GM10266 (cell line): ENCODE results near the gene C16orf54.
"Not testable (repeated sequence)": the region's sequence is repeated elsewhere in the genome, so short reads cannot be mapped to it uniquely, and the experiment has no call there.

Experiments used
- DNase-seq: peaks from one replicate; pipeline ENCODE4 v3.0.0; 2012; ENCODE audit errors: extremely low spot score
- TF ChIP-seq, protein P1 (sequence below): IDR thresholded peaks from 2 replicates; pipeline ENCODE4 v1.5.1; 2012; ENCODE audit warnings: mild to moderate bottlenecking, low read depth; ENCODE audit not compliant: control insufficient read depth, insufficient read depth; ENCODE audit errors: missing control alignments

Gene C16orf54

GRCh38 chr16:29708917-29709600, 36.7 kb downstream of the C16orf54 start:
- TF ChIP-seq, protein P1, sequence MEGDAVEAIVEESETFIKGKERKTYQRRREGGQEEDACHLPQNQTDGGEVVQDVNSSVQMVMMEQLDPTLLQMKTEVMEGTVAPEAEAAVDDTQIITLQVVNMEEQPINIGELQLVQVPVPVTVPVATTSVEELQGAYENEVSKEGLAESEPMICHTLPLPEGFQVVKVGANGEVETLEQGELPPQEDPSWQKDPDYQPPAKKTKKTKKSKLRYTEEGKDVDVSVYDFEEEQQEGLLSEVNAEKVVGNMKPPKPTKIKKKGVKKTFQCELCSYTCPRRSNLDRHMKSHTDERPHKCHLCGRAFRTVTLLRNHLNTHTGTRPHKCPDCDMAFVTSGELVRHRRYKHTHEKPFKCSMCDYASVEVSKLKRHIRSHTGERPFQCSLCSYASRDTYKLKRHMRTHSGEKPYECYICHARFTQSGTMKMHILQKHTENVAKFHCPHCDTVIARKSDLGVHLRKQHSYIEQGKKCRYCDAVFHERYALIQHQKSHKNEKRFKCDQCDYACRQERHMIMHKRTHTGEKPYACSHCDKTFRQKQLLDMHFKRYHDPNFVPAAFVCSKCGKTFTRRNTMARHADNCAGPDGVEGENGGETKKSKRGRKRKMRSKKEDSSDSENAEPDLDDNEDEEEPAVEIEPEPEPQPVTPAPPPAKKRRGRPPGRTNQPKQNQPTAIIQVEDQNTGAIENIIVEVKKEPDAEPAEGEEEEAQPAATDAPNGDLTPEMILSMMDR, result no peak
- no peak for DNase-seq

DNA sequence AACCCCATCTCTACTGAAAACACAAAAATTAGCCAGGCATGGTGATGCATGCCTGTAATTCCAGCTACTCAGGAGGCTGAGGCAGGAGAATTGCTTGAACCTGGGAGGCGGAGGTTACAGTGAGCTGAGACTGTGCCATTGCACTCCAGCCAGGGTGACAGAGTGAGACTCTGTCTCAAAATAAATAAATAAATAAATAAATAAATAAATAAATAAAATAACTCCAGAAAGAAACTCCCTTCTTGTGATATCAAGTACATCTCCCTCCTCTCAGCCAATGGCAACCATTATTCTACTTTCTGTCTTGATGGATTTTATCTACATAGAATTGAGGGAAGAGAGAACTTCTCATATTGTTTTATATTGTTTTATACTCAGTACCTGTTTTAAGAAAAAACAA, 38.6 kb downstream of the C16orf54 start:
- DNase-seq, result not testable (repeated sequence)

DNA sequence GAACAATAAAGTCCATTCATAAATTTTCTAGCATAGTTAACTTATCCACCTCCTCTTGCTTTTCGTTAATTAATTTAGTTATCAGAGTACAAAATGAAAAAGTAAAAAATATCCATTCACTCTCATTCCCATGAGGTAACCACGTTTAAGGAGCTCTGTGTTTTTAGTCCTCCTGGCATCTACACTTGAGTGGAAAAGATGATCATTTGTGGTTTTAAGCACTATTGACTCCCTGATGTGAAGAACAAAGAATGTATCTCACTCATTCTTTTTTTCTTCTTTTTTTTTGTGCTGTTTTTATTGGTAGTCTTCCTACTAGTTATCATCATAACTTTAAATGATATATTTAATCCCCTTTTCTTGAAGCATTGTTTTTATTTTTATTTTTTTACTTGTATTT, 40.8 kb downstream of the C16orf54 start:
- TF ChIP-seq, protein P1, result no peak
- no peak for DNase-seq

DNA sequence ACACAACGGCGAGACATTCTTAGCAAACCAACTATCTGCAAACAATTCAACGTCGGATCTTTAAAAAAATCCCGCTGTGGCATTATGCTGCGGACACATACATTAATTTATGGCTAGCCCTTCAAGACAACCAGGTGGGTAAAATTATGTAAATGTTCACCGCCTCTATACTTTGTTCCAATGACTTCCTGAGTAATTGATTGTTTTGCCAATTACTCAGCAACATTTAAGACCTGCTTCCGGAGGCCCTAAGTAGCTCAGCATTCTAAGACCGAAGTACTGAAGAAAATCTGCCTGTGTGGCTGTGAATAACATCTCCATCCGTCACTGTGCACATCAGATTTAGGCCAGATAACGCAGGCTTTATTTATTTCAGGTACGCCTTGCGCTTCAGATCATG, 43.5 kb downstream of the C16orf54 start:
- TF ChIP-seq, protein P1, result no peak
- peak; percentile 27 for DNase-seq

DNA sequence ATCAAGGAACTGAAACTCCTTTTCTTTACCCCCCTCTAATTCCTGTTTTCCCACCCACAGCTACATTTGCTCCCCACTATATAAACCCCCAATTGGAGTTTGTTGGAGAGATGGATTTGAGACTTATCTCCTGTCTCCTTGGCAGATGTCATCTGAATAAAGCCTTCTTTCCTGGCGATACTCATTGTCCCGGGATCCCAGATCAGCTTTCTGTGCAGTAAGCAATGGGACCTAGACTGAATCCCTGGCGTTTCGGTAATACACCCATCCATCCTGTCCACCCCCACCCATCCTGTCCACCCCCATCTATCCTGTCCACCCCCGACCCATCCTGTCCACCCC, 44.6 kb downstream of the C16orf54 start:
- DNase-seq, result no peak
- TF ChIP-seq, protein P1, result no peak

GRCh38 chr16:29700253-29700987, 45.4 kb downstream of the C16orf54 start:
- peak; percentile 82 for DNase-seq
- TF ChIP-seq, protein P1, result peak; percentile 77

DNA sequence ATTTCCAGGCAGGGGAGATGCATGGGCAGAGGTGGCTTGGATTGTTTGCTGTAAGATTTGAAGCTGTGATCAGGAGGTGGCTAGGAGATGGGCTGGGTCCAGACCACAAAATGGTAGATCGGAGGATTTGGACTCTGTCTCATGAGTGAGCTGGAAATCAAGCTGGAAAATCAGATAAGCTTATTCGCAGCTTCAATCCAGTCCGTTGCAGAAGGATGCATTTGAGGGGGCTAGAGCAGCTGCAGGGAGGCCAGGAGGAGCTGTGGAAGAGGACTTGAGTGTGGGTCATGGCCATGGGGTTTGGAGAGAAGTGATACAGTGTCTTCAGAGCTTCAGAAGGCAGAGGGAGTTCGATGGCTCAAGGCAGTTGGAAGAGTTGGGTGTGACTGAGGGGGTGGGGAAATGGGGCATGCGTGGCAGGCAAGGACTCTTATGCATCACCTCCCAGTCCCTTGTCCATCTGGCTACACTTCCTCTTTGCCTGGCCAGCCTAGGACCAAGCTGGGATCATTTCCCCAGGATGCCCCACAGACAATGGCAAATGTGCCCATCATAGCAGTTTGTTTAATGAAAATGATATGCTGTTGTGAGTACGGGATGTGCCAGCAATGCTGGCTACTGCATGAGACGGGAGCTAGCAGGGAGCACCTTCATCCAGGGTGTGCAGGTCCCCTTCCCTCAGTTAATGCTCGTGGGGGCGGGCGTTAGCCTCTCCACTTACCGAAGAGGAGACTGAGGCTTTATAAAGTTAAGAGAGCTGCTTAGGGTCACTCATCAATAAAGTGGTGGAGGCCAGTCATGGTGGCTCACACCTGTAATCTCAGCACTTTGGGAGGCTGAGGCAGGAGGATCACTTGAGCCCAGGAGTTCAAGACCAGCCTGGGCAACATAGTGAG, 46.2 kb downstream of the C16orf54 start:
- DNase-seq, result peak; percentile 5
- TF ChIP-seq, protein P1, result no peak
